Measurements from ENCODE around the gene ALDH5A1. TPM values are rescaled to one million over a fixed set of nuclear protein-coding genes. Genes with fewer than 3 reads are reported as not detected.

ALDH5A1 gene
- total RNA-seq (4.7 TPM), polyA plus RNA-seq (10 to 100 TPM in 2 of 4 donors, 1 to 10 TPM in 2; 9.1 to 14.9 (median 10.2) TPM)

- ATAC-seq (ENCODE audit: low read depth in 2 of 2) (peak; percentile 77 to 79), DNase-seq (peak; percentile 62 to 79 (median 77))
- Histone ChIP-seq H3K27me3 (ENCODE audit: control insufficient read depth, insufficient read depth, low read length) (no peaks in the 10 kb centered on the region), H3K9me3 (ENCODE audit: control insufficient read depth in 2 of 2, low read length in 2 of 2) (no peaks in the 10 kb centered on the region), H3K36me3 (ENCODE audit: control insufficient read depth, insufficient read depth, low read length) (no peaks in the 10 kb centered on the region), H3K27ac (ENCODE audit: insufficient read depth, low read length, poor library complexity, severe bottlenecking) (peak within 1 kb of the TSS; percentile 51), H3K4me1 (ENCODE audit: control insufficient read depth, insufficient read depth, low read length, poor library complexity, severe bottlenecking) (peaks cover 15% of the 10 kb centered on the region), H3K4me3 (ENCODE audit: low read depth, low read length) (peak within 1 kb of the TSS; percentile 76)
- H3K27ac Mint-ChIP-seq: peak within 1 kb of the TSS; percentile 73 to 85 (median 82)
- H3K4me1 Mint-ChIP-seq: peaks cover 10 to 48% (median 29%) of the 10 kb centered on the region in 4 donors
- H3K4me3 Mint-ChIP-seq: peak within 1 kb of the TSS; percentile 89 to 96 (median 91)
- H3K36me3 Mint-ChIP-seq: peaks cover 8% of the 10 kb centered on the region
- H3K27me3 Mint-ChIP-seq: no peaks in the 10 kb centered on the region
- H3K9me3 Mint-ChIP-seq: peaks cover 0 to 2% (median 0%) of the 10 kb centered on the region in 7 donors
These were observed at the start of gene ALDH5A1 for GRCh38 chr6:24494821-24495795. TSS of gene ALDH5A1 (plus strand) at chr6:24494969. CDS start at chr6:24494997, 28 bp downstream.

GRCh38 chr6:24445704-24446103 is 49.1 kb upstream of the ALDH5A1 start:
- H3K9me3 Mint-ChIP-seq: no peaks in the 10 kb centered on the region
- H3K36me3 Mint-ChIP-seq: no peaks in the 10 kb centered on the region
- no peak overlapping the region for H3K27ac ChIP-seq (ENCODE audit: insufficient read depth, low read length, poor library complexity, severe bottlenecking)
- no peak overlapping the region for H3K4me3 Mint-ChIP-seq
- no peaks in the 10 kb centered on the region for H3K4me1 Mint-ChIP-seq
- no peaks in the 10 kb centered on the region for H3K27me3 ChIP-seq (ENCODE audit: control insufficient read depth, insufficient read depth, low read length)
- H3K4me3 ChIP-seq (ENCODE audit: low read depth, low read length): no peak overlapping the region
- no peak overlapping the region for H3K27ac Mint-ChIP-seq
- no peaks in the 10 kb centered on the region for H3K27me3 Mint-ChIP-seq
- no peak for ATAC-seq (ENCODE audit: low read depth in 2 of 2)
- H3K9me3 ChIP-seq (ENCODE audit: control insufficient read depth in 2 of 2, low read length in 2 of 2): no peaks in the 10 kb centered on the region
- no peak for DNase-seq
- H3K36me3 ChIP-seq (ENCODE audit: control insufficient read depth, insufficient read depth, low read length): no peaks in the 10 kb centered on the region
- H3K4me1 ChIP-seq (ENCODE audit: control insufficient read depth, insufficient read depth, low read length, poor library complexity, severe bottlenecking): no peaks in the 10 kb centered on the region

GRCh38 chr6:24446670-24447069 is 48.1 kb upstream of the ALDH5A1 start:
- no peaks in the 10 kb centered on the region for H3K9me3 ChIP-seq (ENCODE audit: control insufficient read depth in 2 of 2, low read length in 2 of 2)
- H3K27ac ChIP-seq (ENCODE audit: insufficient read depth, low read length, poor library complexity, severe bottlenecking): no peak overlapping the region
- no peaks in the 10 kb centered on the region for H3K36me3 ChIP-seq (ENCODE audit: control insufficient read depth, insufficient read depth, low read length)
- H3K27me3 ChIP-seq (ENCODE audit: control insufficient read depth, insufficient read depth, low read length): no peaks in the 10 kb centered on the region
- no peak overlapping the region for H3K4me3 ChIP-seq (ENCODE audit: low read depth, low read length)
- H3K27me3 Mint-ChIP-seq: no peaks in the 10 kb centered on the region
- H3K4me1 ChIP-seq (ENCODE audit: control insufficient read depth, insufficient read depth, low read length, poor library complexity, severe bottlenecking): no peaks in the 10 kb centered on the region
- no peaks in the 10 kb centered on the region for H3K4me1 Mint-ChIP-seq
- no peak overlapping the region for H3K27ac Mint-ChIP-seq
- DNase-seq: no peak
- no peaks in the 10 kb centered on the region for H3K9me3 Mint-ChIP-seq
- ATAC-seq (ENCODE audit: low read depth in 2 of 2): no peak
- H3K4me3 Mint-ChIP-seq: no peak overlapping the region
- no peaks in the 10 kb centered on the region for H3K36me3 Mint-ChIP-seq

DNA sequence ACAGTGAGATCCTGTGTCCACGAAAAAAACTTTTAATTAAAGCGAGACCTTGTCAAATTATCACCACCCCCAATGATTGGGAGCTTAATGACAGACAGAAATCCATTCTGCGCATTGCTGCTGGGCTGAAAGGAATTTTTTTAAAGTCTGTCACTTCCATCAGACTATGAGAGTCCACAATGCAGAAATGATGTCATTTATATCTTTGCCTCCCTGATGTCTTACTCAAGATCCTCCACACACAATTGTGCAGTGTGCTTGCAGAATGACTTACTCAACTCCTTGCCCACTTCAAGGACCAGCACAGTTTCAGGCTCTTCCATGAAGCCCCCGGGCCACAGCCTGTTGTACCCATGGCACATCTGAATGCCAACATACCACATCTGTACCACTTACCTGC is 46.4 kb upstream of the ALDH5A1 start:
- DNase-seq: no peak
- Mint-ChIP-seq H3K9me3 (no peaks in the 10 kb centered on the region), H3K36me3 (no peaks in the 10 kb centered on the region), H3K27me3 (no peaks in the 10 kb centered on the region), H3K27ac (no peak overlapping the region), H3K4me1 (peaks cover 0 to 2% (median 0%) of the 10 kb centered on the region in 4 donors), H3K4me3 (no peak overlapping the region)
- ATAC-seq (ENCODE audit: low read depth in 2 of 2): no peak
- Histone ChIP-seq H3K4me1 (ENCODE audit: control insufficient read depth, insufficient read depth, low read length, poor library complexity, severe bottlenecking) (no peaks in the 10 kb centered on the region), H3K36me3 (ENCODE audit: control insufficient read depth, insufficient read depth, low read length) (no peaks in the 10 kb centered on the region), H3K27me3 (ENCODE audit: control insufficient read depth, insufficient read depth, low read length) (no peaks in the 10 kb centered on the region), H3K4me3 (ENCODE audit: low read depth, low read length) (no peak overlapping the region), H3K9me3 (ENCODE audit: control insufficient read depth in 2 of 2, low read length in 2 of 2) (no peaks in the 10 kb centered on the region), H3K27ac (ENCODE audit: insufficient read depth, low read length, poor library complexity, severe bottlenecking) (no peak overlapping the region)

DNA sequence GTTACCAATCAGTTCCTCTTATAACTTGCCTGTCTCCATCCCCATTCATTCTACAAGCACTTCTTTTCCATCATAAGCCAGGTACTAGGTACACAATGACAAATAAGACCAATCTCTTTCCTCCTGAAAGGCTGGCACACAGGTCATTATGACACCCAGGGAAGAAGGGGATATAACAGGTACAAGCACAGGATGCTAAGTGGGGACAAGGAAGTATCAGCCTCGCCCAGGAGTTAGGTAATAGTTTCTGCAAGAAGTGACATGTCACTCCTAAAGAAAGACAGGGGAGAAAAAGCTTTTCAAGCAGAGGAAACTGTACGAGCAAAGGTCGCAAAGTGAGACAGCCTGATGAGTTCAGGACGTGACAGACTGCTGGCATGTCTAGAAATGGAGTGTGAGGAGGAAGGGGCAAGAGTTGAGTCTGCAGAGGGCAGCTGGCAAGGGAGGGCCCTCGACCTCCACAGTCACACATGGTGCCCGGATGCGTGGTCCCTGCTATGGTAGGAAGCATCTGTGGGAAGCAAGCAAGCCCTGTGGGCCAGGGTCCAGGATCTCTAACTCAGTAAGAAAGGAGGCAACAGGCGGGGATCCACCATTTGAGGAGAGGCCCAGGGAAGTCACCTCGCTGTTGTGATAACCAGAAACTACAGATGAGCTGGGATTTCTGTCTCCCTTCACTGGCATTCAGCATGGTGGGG is 45.8 kb upstream of the ALDH5A1 start:
- H3K36me3 Mint-ChIP-seq: no peaks in the 10 kb centered on the region
- H3K36me3 ChIP-seq (ENCODE audit: control insufficient read depth, insufficient read depth, low read length): no peaks in the 10 kb centered on the region
- H3K4me3 ChIP-seq (ENCODE audit: low read depth, low read length): no peak overlapping the region
- H3K27ac ChIP-seq (ENCODE audit: insufficient read depth, low read length, poor library complexity, severe bottlenecking): no peak overlapping the region
- no peaks in the 10 kb centered on the region for H3K27me3 Mint-ChIP-seq
- peaks cover 0 to 2% (median 0%) of the 10 kb centered on the region in 4 donors for H3K4me1 Mint-ChIP-seq
- no peak overlapping the region for H3K4me3 Mint-ChIP-seq
- H3K27me3 ChIP-seq (ENCODE audit: control insufficient read depth, insufficient read depth, low read length): no peaks in the 10 kb centered on the region
- DNase-seq: no peak
- no peak overlapping the region for H3K27ac Mint-ChIP-seq
- no peaks in the 10 kb centered on the region for H3K9me3 Mint-ChIP-seq
- no peaks in the 10 kb centered on the region for H3K9me3 ChIP-seq (ENCODE audit: control insufficient read depth in 2 of 2, low read length in 2 of 2)
- H3K4me1 ChIP-seq (ENCODE audit: control insufficient read depth, insufficient read depth, low read length, poor library complexity, severe bottlenecking): no peaks in the 10 kb centered on the region
- ATAC-seq (ENCODE audit: low read depth in 2 of 2): no peak

GRCh38 chr6:24451581-24452388 is 43.0 kb upstream of the ALDH5A1 start:
- Mint-ChIP-seq H3K9me3 (no peaks in the 10 kb centered on the region), H3K27me3 (no peaks in the 10 kb centered on the region), H3K36me3 (no peaks in the 10 kb centered on the region), H3K27ac (no peak overlapping the region), H3K4me3 (no peak overlapping the region), H3K4me1 (peaks cover 0 to 2% (median 0%) of the 10 kb centered on the region in 4 donors)
- Histone ChIP-seq H3K4me3 (ENCODE audit: low read depth, low read length) (no peak overlapping the region), H3K36me3 (ENCODE audit: control insufficient read depth, insufficient read depth, low read length) (no peaks in the 10 kb centered on the region), H3K9me3 (ENCODE audit: control insufficient read depth in 2 of 2, low read length in 2 of 2) (no peaks in the 10 kb centered on the region), H3K4me1 (ENCODE audit: control insufficient read depth, insufficient read depth, low read length, poor library complexity, severe bottlenecking) (no peaks in the 10 kb centered on the region), H3K27ac (ENCODE audit: insufficient read depth, low read length, poor library complexity, severe bottlenecking) (no peak overlapping the region), H3K27me3 (ENCODE audit: control insufficient read depth, insufficient read depth, low read length) (no peaks in the 10 kb centered on the region)
- ATAC-seq (ENCODE audit: low read depth in 2 of 2) (no peak), DNase-seq (no peak)

GRCh38 chr6:24453921-24454320 is 40.8 kb upstream of the ALDH5A1 start:
- H3K9me3 Mint-ChIP-seq: no peaks in the 10 kb centered on the region
- Histone ChIP-seq H3K27ac (ENCODE audit: insufficient read depth, low read length, poor library complexity, severe bottlenecking) (no peak overlapping the region), H3K4me1 (ENCODE audit: control insufficient read depth, insufficient read depth, low read length, poor library complexity, severe bottlenecking) (no peaks in the 10 kb centered on the region), H3K27me3 (ENCODE audit: control insufficient read depth, insufficient read depth, low read length) (no peaks in the 10 kb centered on the region), H3K36me3 (ENCODE audit: control insufficient read depth, insufficient read depth, low read length) (no peaks in the 10 kb centered on the region), H3K4me3 (ENCODE audit: low read depth, low read length) (no peak overlapping the region), H3K9me3 (ENCODE audit: control insufficient read depth in 2 of 2, low read length in 2 of 2) (no peaks in the 10 kb centered on the region)
- H3K4me3 Mint-ChIP-seq: peak overlapping the region in 1 of 4 donors; percentile 56
- ATAC-seq (ENCODE audit: low read depth in 2 of 2) (no peak), DNase-seq (no peak)
- H3K36me3 Mint-ChIP-seq: no peaks in the 10 kb centered on the region
- H3K4me1 Mint-ChIP-seq: peaks cover 0 to 2% (median 0%) of the 10 kb centered on the region in 4 donors
- no peaks in the 10 kb centered on the region for H3K27me3 Mint-ChIP-seq
- H3K27ac Mint-ChIP-seq: no peak overlapping the region

All from CD4-positive, CD25-positive, alpha-beta regulatory T cell (primary cell).